ENCODE measurements around the gene AK8.

Gene AK8

DNA sequence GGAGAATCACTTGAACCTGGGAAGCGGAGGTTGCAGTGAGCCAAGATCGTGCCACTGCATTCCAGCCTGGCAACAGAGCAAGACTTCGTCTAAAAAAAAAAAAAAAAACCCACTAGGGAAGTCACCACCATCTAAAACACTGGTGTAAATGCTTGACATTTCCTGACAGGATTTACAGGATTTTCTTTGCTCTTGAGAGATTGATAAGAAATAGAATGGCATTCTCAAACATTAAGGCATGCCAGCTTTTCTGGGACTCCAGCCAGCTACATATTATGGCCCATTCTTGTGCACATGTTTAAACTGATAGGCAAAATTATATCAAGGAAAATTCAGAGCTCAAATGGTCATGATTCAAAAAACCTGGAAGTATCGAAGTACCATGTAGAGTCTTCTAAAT, 179.1 kb downstream of the AK8 start:
- no peaks in the 10 kb centered on the region for H3K36me3 ChIP-seq (ENCODE audit: control insufficient read depth in 1 of 2, insufficient read depth in 2 of 2, low read length in 2 of 2)

DNA sequence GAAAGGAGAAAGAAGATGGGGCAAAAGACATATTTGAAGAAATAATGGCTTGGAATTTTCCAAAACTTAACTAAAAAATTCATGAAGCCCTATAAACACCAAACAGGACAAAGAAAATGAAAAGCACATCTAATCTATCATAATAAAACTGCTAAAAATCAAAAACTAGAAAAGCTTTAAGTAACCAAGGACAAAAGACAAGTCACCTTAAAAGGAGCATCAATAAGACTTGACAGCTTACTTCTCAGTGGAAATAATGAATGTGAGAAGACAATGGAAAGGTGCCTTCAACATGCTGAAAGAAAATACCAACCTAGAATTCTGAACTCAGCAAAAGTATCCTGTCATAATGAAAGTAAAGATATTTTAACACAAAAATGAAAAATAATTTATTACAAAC, 180.9 kb downstream of the AK8 start:
- no peak overlapping the region for H3K18ac ChIP-seq (ENCODE audit: low read length)
- no peak overlapping the region for H2BK120ac ChIP-seq (ENCODE audit: insufficient read depth, low read length, poor library complexity)
- H3K79me1 ChIP-seq (ENCODE audit: low read length) = no peaks in the 10 kb centered on the region
- H3K27me3 ChIP-seq (ENCODE audit: insufficient read depth, low read length) = no peaks in the 10 kb centered on the region
- no peak overlapping the region for H2AK5ac ChIP-seq (ENCODE audit: low read length)
- H3K23ac ChIP-seq (ENCODE audit: low read length) = no peak overlapping the region
- no peak overlapping the region for H4K91ac ChIP-seq (ENCODE audit: low read depth, low read length)
- H3K4me3 ChIP-seq (ENCODE audit: low read depth, low read length) = no peak overlapping the region
- no peaks in the 10 kb centered on the region for H3K36me3 ChIP-seq (ENCODE audit: control insufficient read depth in 1 of 2, insufficient read depth in 2 of 2, low read length in 2 of 2)
- no peak overlapping the region for H3K27ac ChIP-seq (ENCODE audit: low read depth, low read length)
- no peaks in the 10 kb centered on the region for H3K4me1 ChIP-seq (ENCODE audit: control insufficient read depth in 1 of 2, insufficient read depth in 2 of 2, low read length in 2 of 2)
- no peak for DNase-seq
- H3K14ac ChIP-seq (ENCODE audit: low read length) = no peak overlapping the region
- H3K4me2 ChIP-seq (ENCODE audit: low read length) = no peak overlapping the region
- no peak overlapping the region for H2BK12ac ChIP-seq (ENCODE audit: low read length)
- no peak overlapping the region for H2AFZ ChIP-seq (ENCODE audit: insufficient read depth, low read length, poor library complexity)
- H3K4ac ChIP-seq (ENCODE audit: low read depth, low read length) = no peak overlapping the region
- no peak overlapping the region for H3K9ac ChIP-seq (ENCODE audit: low read length)
- no peaks in the 10 kb centered on the region for H3K9me3 ChIP-seq (ENCODE audit: insufficient read depth, low read depth, low read length)
- H2BK5ac ChIP-seq (ENCODE audit: low read depth, low read length, poor library complexity) = no peak overlapping the region
- no peaks in the 10 kb centered on the region for H3K79me2 ChIP-seq (ENCODE audit: control insufficient read depth, insufficient read depth, low read length, poor library complexity)
- H4K8ac ChIP-seq (ENCODE audit: low read depth, low read length) = no peak overlapping the region
- no peak overlapping the region for H4K12ac ChIP-seq (ENCODE audit: low read depth, low read length)

More for the DNA sequence above, 179.1 kb downstream of the AK8 start:
- no peak overlapping the region for H2AFZ ChIP-seq (ENCODE audit: insufficient read depth, low read length, poor library complexity)
- H3K9me3 ChIP-seq (ENCODE audit: insufficient read depth, low read depth, low read length) = no peaks in the 10 kb centered on the region
- no peak overlapping the region for H2AK5ac ChIP-seq (ENCODE audit: low read length)
- H4K8ac ChIP-seq (ENCODE audit: low read depth, low read length) = no peak overlapping the region
- H4K91ac ChIP-seq (ENCODE audit: low read depth, low read length) = no peak overlapping the region
- H2BK12ac ChIP-seq (ENCODE audit: low read length) = no peak overlapping the region
- H3K4me2 ChIP-seq (ENCODE audit: low read length) = no peak overlapping the region
- H3K27me3 ChIP-seq (ENCODE audit: insufficient read depth, low read length) = no peaks in the 10 kb centered on the region
- no peaks in the 10 kb centered on the region for H3K79me2 ChIP-seq (ENCODE audit: control insufficient read depth, insufficient read depth, low read length, poor library complexity)
- H3K79me1 ChIP-seq (ENCODE audit: low read length) = no peaks in the 10 kb centered on the region
- H3K14ac ChIP-seq (ENCODE audit: low read length) = no peak overlapping the region
- H3K9ac ChIP-seq (ENCODE audit: low read length) = no peak overlapping the region
- peak; percentile 56 to 89 for DNase-seq
- H3K4me3 ChIP-seq (ENCODE audit: low read depth, low read length) = no peak overlapping the region
- H3K4ac ChIP-seq (ENCODE audit: low read depth, low read length) = no peak overlapping the region
- H3K4me1 ChIP-seq (ENCODE audit: control insufficient read depth in 1 of 2, insufficient read depth in 2 of 2, low read length in 2 of 2) = no peaks in the 10 kb centered on the region
- no peak overlapping the region for H3K23ac ChIP-seq (ENCODE audit: low read length)
- no peak overlapping the region for H3K27ac ChIP-seq (ENCODE audit: low read depth, low read length)
- no peak overlapping the region for H4K12ac ChIP-seq (ENCODE audit: low read depth, low read length)
- WGBS (ENCODE audit: extremely low coverage, insufficient coverage, insufficient read length) = no CpG with 5 or more reads among the region's 4 CpGs
- no peak overlapping the region for H2BK120ac ChIP-seq (ENCODE audit: insufficient read depth, low read length, poor library complexity)
- no peak overlapping the region for H3K18ac ChIP-seq (ENCODE audit: low read length)
- no peak overlapping the region for H2BK5ac ChIP-seq (ENCODE audit: low read depth, low read length, poor library complexity)

DNA sequence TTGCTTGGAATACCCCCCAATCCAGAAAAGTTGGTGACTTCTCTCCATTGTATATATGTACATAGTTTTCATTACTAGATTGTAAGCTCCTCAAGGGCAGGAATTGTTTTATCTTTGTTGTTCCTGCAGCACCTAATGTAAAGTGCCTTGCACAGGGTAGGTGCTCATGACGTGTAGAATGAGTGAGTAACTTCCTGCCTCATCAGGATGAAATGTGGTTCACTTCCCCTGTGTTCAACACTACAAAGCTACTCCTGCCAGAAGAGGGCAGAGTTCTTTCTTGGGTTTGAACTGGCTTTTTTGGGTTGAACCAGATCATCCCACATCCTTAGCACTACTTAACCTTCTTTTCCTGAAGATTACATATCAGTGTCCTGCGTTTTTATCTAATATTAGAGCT, 183.9 kb downstream of the AK8 start:
- Histone ChIP-seq H4K12ac (ENCODE audit: low read depth, low read length) (no peak overlapping the region), H3K4me2 (ENCODE audit: low read length) (no peak overlapping the region), H3K14ac (ENCODE audit: low read length) (no peak overlapping the region), H2AK5ac (ENCODE audit: low read length) (no peak overlapping the region), H3K23ac (ENCODE audit: low read length) (no peak overlapping the region), H3K27ac (ENCODE audit: low read depth, low read length) (no peak overlapping the region), H3K18ac (ENCODE audit: low read length) (no peak overlapping the region), H3K79me2 (ENCODE audit: control insufficient read depth, insufficient read depth, low read length, poor library complexity) (no peaks in the 10 kb centered on the region), H3K27me3 (ENCODE audit: insufficient read depth, low read length) (no peaks in the 10 kb centered on the region), H2AFZ (ENCODE audit: insufficient read depth, low read length, poor library complexity) (no peak overlapping the region), H3K4me1 (ENCODE audit: control insufficient read depth in 1 of 2, insufficient read depth in 2 of 2, low read length in 2 of 2) (no peaks in the 10 kb centered on the region), H3K79me1 (ENCODE audit: low read length) (no peaks in the 10 kb centered on the region), H4K8ac (ENCODE audit: low read depth, low read length) (no peak overlapping the region), H3K9me3 (ENCODE audit: insufficient read depth, low read depth, low read length) (no peaks in the 10 kb centered on the region), H2BK120ac (ENCODE audit: insufficient read depth, low read length, poor library complexity) (no peak overlapping the region), H3K36me3 (ENCODE audit: control insufficient read depth in 1 of 2, insufficient read depth in 2 of 2, low read length in 2 of 2) (peaks cover 10 to 14% of the 10 kb centered on the region in 2 experiments), H3K9ac (ENCODE audit: low read length) (no peak overlapping the region), H3K4ac (ENCODE audit: low read depth, low read length) (no peak overlapping the region), H2BK5ac (ENCODE audit: low read depth, low read length, poor library complexity) (no peak overlapping the region), H3K4me3 (ENCODE audit: low read depth, low read length) (no peak overlapping the region), H4K91ac (ENCODE audit: low read depth, low read length) (no peak overlapping the region), H2BK12ac (ENCODE audit: low read length) (no peak overlapping the region)
- peak in 1 of 2 donors; percentile 49 for DNase-seq
- no CpG with 5 or more reads among the region's 2 CpGs for WGBS (ENCODE audit: extremely low coverage, insufficient coverage, insufficient read length)

DNA sequence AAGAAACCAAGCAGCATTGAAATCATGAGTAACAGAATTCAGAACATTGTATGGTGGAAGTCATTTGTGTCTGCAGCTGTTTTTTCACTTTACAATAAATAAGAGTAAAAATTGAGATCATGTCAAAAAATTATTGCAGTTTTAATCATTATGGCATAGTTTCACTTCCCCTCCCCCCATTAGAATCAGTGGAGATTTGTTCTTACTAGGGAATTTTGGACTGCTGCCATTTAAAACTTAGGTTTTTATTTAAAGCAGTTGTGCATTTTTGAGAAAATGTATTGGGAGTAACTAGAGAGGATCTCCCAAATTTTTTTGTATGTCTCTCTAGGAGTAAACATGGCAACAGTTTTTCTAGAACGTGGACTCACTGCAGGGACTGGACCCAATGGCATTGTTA, 187.4 kb downstream of the AK8 start:
- H3K14ac ChIP-seq (ENCODE audit: low read length) = no peak overlapping the region
- no peaks in the 10 kb centered on the region for H3K27me3 ChIP-seq (ENCODE audit: insufficient read depth, low read length)
- H3K9me3 ChIP-seq (ENCODE audit: insufficient read depth, low read depth, low read length) = no peaks in the 10 kb centered on the region
- no peak for DNase-seq
- H3K4me3 ChIP-seq (ENCODE audit: low read depth, low read length) = no peak overlapping the region
- peaks cover 12 to 30% of the 10 kb centered on the region in 2 experiments for H3K36me3 ChIP-seq (ENCODE audit: control insufficient read depth in 1 of 2, insufficient read depth in 2 of 2, low read length in 2 of 2)
- H3K4me1 ChIP-seq (ENCODE audit: control insufficient read depth in 1 of 2, insufficient read depth in 2 of 2, low read length in 2 of 2) = no peaks in the 10 kb centered on the region
- no CpG with 5 or more reads among the region's 1 CpG for WGBS (ENCODE audit: extremely low coverage, insufficient coverage, insufficient read length)
- H3K4ac ChIP-seq (ENCODE audit: low read depth, low read length) = no peak overlapping the region
- H3K4me2 ChIP-seq (ENCODE audit: low read length) = no peak overlapping the region
- H4K8ac ChIP-seq (ENCODE audit: low read depth, low read length) = no peak overlapping the region
- H3K79me1 ChIP-seq (ENCODE audit: low read length) = no peaks in the 10 kb centered on the region
- no peak overlapping the region for H3K23ac ChIP-seq (ENCODE audit: low read length)
- H2BK5ac ChIP-seq (ENCODE audit: low read depth, low read length, poor library complexity) = no peak overlapping the region
- H2AFZ ChIP-seq (ENCODE audit: insufficient read depth, low read length, poor library complexity) = no peak overlapping the region
- H2BK120ac ChIP-seq (ENCODE audit: insufficient read depth, low read length, poor library complexity) = no peak overlapping the region
- no peak overlapping the region for H3K18ac ChIP-seq (ENCODE audit: low read length)
- H3K27ac ChIP-seq (ENCODE audit: low read depth, low read length) = no peak overlapping the region
- no peaks in the 10 kb centered on the region for H3K79me2 ChIP-seq (ENCODE audit: control insufficient read depth, insufficient read depth, low read length, poor library complexity)
- no peak overlapping the region for H4K91ac ChIP-seq (ENCODE audit: low read depth, low read length)
- H3K9ac ChIP-seq (ENCODE audit: low read length) = no peak overlapping the region
- no peak overlapping the region for H2AK5ac ChIP-seq (ENCODE audit: low read length)
- no peak overlapping the region for H2BK12ac ChIP-seq (ENCODE audit: low read length)
- no peak overlapping the region for H4K12ac ChIP-seq (ENCODE audit: low read depth, low read length)
